Left renal pelvis (tissue), 4 donors: Measurements from ENCODE around the gene ST8SIA5. TPM values are rescaled to one million over a fixed set of nuclear protein-coding genes. Genes with fewer than 3 reads are reported as not detected.
"Not testable (repeated sequence)": the region's sequence is repeated elsewhere in the genome, so short reads cannot be mapped to it uniquely, and the experiment has no call there.

Source experiments
- DNase-seq, 4 donors: peaks; one replicate each; pipeline ENCODE4 v3.0.0-alpha.2; 2013; ENCODE audit warnings: low read depth in 4 of 4, low spot score in 3 of 4
- polyA plus RNA-seq, 4 donors: library from polyadenylated mRNA; unstranded; fragments of 120-200 nt; gene quantifications; one replicate each; pipeline ENCODE4 v1.2.1, GENCODE V29; 2013; ENCODE audit not compliant: insufficient read length in 4 of 4

ST8SIA5 gene, protein sequence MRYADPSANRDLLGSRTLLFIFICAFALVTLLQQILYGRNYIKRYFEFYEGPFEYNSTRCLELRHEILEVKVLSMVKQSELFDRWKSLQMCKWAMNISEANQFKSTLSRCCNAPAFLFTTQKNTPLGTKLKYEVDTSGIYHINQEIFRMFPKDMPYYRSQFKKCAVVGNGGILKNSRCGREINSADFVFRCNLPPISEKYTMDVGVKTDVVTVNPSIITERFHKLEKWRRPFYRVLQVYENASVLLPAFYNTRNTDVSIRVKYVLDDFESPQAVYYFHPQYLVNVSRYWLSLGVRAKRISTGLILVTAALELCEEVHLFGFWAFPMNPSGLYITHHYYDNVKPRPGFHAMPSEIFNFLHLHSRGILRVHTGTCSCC
- 1 to 10 TPM in 1 of 4 donors, under 1 TPM in 3; 0.50 to 1.2 (median 0.96) TPM for polyA plus RNA-seq

DNA sequence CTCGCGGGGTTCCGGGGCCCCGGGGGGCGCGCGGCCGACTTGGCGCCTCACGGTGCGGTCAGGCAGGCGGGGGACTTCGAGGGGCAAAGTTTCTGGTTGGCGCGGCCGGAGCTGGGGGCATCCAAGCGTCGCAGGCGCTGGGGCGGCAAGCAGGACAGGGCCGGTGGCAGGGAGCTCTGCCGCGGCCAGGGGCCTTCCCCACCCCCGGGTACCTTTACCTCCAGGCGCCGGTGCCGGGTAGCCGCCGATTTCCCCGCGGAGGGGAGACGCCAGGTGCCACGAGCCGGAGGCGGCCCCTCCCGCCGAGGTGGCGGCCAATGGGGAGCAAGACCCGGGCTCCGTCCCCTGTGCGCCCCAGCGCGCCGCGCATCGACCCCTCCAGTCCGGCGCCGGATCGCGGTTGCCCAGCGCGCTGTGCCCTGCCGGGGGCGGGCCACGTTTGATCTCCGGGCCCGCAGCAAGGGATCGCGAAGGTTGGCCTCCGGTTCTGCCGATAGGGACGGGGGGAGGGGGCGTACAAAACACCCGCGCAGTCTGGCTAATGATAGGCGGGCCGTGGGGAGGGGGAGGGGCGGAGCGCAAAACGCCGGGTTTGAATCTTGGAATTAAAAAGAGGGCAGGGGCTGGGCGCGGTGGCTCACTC lies at the start of gene ST8SIA5:
Gene ST8SIA5, minus strand, starts transcription at position 495 of the 643 bp plus-strand sequence. CDS start 545 bp downstream, outside the sequence.
- DNase-seq, result no peak

DNA sequence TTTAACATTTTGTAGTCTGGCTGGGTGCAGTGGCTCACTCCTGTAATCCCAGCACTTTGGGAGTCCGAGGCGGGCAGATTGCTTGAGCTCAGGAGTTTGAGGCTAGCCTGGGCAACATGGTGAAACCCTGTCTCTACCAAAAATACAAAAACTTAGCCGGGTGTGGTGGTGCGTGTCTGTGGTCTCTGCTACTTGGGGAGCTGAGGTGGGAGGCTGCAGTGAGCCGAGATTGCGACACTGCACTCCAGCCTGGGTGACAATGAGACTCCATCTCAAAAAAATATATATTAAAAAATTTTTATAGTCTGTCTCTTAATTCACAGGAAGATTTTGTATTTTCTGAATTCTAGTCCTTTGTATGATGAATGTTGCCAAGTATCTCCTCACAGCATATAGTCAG lies 39.1 kb upstream of the ST8SIA5 start:
- DNase-seq, result not testable (repeated sequence)

DNA sequence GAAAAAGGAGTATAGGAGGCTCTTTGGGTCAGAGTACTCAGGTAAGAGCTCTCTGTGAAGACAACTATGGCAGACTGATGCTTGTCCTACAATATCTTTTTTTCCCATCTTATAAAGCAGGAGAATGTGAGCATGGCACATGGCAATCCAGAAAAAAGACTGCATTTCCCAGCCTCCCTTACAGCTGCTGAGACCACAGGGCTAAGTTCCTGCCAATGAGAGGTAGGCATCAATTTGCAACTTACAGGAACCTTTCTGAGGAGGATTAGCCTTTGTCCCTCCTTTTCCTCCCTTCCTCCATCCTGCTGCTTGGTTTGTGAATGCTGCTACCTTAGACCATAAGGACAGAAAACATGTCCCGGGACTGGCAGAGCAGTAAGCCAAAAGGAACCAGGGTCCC lies 37.8 kb upstream of the ST8SIA5 start:
- no peak for DNase-seq

DNA sequence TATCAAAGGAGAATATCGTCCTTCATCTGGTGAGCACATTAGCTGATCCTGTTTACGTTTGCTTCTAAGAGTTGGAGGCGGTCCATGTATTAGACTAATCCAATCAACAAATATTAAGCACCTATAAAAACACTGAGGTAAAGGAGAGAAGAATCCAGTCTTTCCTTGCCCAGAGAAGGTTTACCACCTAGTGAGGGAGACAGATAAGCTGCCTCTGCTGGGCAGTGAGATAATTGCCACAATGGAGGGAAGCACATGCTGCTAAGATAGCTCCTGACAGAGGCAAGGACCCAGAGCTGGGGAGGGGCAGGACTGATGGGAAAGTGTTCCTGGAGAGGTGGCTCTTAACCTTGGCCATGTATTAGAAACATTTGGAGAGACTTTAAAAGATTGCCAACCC lies 36.7 kb upstream of the ST8SIA5 start:
- no peak for DNase-seq

DNA sequence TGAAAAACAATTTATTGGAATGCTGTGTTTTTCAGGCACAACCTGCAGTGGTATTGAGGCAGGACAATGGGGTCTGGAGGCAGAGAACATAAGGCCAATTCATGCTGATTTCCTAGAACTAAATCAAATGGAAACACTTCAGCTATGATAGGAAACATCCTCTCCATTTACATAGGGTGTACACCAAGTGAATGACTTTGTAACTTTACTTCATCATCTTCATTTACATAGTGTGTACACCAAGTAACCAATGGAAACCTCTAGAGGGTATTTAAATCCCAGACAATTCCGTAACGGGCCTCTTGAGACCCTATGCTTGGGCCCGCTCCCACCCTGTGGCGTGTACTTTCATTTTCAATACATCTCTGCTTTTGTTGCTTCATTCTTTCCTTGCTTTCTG lies 32.2 kb upstream of the ST8SIA5 start:
- no peak for DNase-seq

DNA sequence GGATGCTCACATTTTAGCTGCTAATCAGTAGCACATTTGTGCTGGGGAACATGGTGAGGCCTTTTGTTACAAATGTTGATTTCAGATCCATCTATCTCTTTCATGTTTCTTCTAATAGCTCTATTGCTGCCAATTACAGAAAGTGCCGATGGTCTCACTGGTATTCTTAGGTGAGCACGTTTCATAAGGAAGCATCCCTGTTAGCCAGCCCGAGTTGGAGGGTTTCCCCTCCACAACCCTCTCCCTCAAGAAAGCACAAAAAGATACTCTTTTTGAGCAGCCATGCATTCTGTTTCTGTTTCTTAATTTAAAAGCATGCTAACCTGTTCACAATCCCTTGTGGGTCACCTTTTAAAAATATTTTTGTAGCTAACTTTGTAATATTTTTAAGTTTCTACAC lies 30.8 kb upstream of the ST8SIA5 start:
- DNase-seq, result no peak

DNA sequence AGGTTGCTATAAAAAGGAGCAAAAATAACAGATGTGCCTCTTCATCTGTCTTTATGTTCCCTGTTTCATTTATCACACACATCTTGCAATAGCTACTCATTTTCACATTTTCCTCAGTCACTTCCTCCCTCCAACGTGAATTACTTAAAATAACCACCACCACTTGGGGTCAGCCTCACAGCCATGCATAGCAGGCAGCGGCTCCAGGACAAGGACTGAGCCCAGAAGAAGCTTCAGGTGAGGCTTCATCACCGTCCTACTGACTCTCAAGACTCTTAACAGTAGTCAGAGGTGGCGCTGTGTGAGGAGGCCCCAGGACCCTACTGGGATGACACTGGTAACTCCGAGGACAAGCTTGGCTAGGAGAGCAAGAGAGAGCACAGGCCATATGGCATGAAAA lies 15.5 kb upstream of the ST8SIA5 start:
- no peak for DNase-seq

DNA sequence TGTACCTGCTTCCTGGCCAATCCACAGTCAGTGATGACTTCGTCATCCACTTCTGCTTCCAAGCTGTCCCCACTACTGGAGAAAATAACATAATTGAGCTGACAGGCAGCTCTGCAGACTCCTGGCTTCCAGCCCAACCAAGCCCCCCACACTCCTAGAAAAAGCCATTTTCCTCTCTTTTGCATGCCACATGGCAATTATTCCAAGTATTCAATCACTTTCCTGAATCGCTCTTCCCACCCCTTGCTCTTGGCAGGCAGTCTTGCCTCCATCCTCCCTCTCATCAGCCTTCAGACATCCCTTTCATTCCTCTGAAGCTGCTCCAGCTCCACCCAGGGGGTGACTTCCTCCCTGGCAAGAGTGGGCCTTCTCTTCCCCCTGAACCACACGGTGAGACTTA lies 14.3 kb upstream of the ST8SIA5 start:
- DNase-seq, result no peak

DNA sequence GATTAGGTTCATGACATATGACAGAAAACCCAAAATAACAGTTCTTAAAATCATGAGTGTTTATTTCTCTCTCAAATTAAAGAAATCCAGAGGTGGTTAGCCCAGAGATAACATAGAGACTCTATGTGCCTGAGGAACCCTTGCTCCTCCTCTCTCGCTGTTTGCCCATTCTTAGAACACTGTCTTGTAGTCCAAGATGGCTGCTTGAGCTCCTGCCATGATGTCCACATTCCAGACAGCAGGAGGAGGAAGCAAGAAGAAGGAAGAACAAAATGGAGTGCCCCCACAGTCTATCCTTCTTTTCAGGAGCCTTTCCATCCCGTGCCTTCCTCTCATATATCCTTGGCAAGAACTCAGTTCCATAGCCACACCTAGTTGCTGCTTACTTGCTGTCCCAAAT lies 13.9 kb upstream of the ST8SIA5 start:
- DNase-seq, result no peak

DNA sequence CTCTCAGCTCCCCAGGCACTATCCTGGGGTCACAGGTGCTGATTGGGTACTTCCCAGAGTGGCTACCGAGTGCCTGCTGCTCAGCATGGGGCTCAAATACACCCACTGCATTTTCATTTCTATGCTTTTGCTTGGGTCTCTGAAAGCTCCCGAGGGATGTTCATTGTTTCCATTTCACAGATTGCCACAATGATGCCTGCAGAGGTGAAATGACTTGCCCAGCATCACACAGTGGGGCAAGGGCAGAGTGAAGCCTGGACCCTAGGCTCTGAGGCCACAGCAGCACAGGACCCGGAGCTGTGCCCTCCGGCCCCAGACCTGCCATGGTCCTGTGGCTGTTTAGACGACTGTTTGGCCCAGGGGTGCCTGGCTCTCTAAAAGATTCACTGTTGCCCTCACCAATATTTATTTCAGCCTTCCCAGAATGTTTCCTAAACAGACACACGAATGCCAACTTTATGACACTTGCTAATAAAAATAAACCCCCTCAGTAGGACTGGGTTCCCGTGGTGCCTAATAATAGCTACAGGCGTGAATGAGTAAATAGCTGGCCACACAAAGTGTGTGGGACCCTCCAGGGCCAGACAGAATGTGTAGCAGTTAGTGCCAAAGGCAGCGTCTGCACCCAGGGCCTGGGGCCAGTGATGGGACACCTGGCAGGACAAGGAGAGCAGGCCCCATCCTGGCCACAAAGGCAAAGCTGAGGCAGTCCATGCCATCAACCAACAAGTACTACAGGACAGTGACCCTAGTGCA lies 11.5 kb upstream of the ST8SIA5 start:
- DNase-seq, result no peak

DNA sequence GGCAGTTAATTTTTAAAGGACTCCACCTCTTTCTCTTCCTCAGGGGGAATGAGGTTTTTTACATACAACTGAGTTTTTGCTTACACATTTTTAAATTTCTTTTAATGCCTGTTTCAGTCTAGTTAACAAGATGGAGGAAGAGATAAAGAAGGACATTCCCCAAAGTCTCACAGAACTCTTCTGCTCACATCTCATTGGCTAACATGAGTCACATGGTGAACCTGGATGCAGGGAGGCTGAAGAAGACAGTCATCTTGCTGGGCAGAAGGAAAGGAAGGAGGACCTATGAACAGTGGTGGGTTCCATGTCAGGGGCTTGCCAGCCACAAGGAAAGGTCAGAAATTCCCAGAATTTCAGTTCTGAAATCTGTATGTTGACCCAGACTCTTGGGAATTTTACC lies 10.4 kb upstream of the ST8SIA5 start:
- no peak for DNase-seq

DNA sequence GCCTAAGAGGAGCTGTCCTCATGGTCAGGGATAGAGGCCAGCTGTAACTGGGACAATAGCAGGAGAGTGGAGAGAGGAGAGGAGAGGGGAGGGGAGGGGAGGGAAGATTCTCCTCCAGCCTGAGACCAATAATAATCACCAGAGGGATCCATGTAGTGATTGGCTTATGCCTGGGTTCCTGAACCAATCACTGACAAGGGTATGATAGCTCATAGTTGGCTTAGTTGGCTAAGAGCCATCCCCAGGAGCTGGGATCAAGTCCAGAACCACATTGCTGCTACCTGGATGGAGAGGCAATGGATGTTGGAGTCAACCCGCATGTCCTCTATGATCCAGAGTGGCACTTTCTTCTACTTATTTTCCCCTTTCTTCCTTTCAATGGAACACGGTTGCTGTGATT lies 7.7 kb upstream of the ST8SIA5 start:
- DNase-seq, result no peak

DNA sequence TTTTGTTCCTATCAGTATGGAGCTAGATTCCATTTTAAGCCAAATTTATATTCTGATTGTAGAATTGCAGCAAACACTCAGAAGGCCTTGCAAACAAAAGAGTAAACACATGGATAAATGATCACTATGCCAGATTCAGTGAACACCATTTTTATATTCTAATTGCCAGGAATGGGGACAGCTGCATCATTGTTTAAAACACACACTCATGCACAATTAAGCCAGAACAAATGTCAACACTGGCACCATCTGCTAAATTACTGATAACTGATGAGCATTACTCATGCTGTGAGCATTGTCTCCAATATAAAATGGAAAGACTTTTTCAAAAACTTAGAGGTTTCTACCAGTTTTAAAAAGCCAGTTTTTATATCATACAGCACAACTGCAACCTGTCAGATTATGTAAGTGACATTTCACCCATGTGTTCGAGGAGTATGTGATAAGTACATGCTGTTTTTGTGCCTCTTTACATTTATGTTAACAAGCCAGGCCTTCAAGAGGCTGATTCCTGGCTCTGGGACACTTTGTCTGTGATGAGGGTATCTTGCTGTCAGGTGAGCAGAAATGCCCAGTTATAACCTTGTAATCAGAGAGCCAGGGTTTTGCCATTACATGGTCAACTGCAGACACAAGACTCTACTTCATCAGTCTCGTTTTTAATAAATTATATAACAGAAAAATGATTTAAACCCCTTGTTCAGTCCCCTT lies 4.4 kb upstream of the ST8SIA5 start:
- DNase-seq, result no peak

DNA sequence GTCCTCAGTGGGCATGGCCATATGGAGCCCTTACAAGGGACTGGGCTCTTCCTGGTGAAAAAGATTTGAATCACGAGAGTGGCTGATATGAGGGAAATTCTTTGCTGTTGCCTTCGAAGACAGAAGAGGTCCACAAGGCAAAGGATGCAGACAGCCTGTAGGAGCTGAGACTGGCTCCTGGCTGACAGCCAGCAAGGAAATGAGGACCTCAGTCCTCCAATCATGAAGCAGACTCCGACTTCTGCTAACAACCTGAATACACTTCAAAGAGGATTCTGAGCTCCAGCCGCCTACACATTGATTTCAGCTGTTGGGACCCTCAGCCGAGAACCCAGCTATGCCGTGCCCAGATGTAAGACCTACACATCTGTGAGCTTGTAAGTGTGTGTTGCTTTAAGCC lies 3.0 kb upstream of the ST8SIA5 start:
- DNase-seq, result no peak

DNA sequence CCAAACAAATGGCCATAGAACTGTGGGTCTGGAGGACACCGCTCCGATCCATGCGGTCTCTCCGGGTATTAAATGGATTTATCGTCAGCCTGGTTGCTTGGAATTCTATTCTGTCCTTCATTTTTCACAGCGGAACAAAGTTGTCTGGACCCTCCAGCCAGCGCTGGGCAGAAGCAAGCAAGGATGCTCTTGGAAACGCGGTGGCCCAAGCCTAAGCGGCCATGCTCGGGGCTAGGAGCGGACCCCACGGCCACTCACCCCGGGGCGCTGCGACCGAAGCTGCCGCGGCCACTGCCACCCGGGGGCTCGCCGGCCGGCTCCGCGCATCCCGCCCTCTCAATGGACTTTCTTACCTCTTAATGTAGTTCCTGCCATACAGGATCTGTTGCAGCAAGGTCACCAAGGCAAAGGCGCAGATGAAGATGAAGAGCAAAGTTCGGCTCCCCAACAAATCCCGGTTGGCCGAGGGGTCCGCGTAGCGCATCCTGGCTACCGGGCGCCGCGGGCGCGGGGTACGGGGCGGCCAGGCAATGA lies 761 bp downstream of the ST8SIA5 start:
- DNase-seq, result no peak

DNA sequence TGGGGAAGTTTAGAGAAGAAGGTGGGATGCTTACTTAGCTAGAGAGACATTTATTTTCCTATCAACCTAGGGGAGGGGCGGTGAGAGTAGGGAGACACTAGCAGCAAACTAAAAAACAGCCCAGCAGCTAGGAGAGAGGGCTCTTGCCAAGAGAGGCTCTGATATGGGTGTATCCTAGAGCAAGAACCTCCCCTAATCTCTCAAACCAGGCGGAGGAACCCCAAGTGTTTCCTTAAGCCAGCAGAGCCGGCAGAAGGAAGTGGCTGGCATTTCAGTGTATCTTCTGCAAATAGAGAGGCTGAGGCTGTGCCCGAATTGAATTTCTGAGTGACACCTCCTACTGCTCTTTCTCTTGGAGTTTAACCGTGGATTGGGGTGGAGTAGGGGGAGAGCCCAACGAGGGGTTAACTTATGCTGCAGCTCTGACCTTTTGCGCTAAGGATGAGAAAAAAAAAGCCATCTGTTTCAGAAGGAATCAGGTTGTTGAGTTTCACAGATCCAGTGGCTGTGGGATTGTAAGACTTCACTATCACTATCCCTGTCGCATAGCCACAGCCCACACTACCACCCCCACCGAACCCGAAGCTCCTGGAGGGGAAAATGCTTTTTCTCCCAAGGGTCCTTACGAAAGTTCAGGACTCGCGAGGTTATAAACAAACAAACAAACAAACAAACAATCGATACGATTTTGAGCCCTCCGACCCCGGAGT lies 1.4 kb downstream of the ST8SIA5 start:
- no peak for DNase-seq

DNA sequence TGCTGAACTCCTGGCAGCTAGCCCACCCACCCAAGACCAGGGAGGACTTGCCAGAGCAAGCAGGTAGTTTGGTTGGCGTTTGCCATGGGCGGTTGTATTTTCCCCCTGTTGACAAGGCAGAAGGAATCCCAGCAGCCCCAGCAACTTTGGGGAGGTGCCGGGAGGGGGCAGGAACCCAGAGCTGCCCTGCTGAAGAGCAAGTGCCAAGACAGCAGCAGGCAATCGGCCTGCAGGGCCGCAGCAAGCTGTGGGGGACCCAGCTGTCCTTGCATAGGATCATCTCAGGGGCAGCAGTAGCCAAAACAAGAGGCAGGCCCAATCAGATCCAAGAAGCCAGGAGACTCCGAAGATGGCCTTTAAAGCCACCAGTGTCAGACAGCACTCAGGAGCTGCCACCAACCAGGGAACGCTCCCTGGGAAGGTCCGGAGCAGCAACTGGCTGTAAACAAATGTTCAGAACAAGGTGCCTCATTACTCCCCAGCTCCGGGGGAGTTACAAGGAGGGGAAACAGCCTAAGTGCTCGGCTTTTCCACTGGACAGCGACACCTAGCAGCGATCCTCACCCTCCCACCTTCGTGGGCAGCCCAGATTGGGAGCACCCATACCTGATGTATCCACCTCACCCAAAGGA lies 2.1 kb downstream of the ST8SIA5 start:
- DNase-seq, result no peak

DNA sequence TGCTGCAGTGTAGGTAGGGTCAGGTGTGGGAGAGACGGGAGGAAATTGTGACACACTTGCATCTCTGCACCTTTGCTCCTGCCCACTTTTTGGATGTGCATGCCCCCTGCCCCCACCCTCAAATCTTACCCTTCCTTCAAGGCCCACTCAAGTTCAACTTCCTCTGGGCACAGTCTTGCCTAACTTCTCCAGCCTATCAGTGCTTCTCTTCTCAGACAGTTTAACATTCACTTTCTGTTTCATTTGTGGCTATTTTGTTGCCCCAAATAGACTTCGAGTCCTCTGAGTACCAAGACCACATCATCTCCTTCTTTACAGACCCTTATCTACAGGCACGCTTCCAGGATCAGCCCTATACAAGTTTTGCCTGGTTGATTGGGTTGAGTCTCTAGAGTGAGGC lies 2.7 kb downstream of the ST8SIA5 start:
- DNase-seq, result no peak

DNA sequence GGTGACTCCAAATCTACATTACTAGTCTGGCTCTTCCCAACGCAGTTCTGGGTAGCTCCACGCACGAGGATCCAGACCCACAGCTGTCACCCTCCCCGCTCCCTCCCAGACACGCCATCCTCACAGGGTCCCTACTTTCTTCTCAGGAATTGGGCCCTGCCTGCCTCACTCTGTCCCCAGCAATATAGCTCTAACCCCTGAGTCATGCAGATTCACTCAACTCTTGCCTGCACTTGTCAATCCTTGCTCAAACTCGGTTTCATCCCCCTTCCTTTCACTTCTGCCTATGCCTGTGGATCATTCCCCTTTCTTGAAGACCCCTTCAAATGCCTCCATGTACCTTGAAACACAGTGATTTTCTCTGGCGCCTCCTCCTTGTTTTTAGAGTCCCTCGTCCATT lies 5.0 kb downstream of the ST8SIA5 start:
- no peak for DNase-seq

DNA sequence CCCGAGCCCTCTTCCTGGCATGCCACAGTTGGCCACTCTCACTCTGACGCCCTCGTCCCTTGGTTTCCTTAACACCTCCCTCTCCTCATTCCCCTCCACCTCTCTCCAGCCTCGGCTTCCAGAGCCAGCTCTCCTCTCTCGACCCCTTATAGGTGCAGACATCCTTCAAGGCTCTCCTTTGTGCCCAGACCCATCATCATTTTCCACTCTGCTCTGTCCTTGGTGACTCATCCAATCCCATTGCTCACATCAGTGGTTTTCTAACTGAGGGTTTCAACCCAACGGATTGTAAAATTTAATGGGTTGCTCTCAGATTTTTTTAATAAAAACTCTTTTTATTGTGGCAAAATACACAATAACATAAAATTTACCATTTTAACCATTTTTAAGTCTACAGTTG lies 6.2 kb downstream of the ST8SIA5 start:
- no peak for DNase-seq
